ENCODE data around the gene NR3C2. TPM values are rescaled to one million over a fixed set of nuclear protein-coding genes. Genes with fewer than 3 reads are reported as not detected.

The NR3C2 gene
- total RNA-seq, 1 experiment from 2014 or later = 0.16 TPM

DNA sequence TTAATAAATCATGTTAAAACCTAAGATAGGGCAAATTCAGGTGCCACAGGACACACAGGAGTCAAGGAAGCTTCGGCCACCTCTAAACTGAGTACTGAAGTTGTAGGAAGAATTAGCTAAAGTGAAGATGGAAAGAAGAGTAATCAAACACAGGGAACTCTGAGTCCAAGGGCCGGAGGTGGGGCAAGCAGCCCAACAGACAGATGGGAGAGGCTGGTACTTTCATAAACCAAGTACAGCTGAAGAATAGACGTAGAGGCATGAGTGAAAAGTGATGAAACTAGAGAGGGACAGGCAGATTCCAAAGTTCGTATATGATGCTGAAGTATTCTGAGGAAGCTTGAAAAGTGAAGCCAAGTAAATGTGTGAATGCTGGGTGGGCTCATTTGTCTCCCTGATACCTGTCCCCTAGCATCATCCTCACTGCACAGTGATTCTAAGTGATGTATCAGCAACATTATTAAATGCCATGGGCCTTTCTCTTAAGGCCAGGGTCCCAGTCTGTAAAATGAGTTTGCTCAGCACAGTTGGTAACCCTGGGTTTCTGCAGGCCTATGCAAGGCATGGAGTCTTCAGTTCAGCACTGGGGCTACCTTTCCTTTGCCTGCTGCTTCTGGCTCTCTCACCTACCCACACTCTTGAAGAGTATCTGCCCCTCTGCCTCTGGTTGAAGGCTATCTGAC, 203.3 kb downstream of the NR3C2 start:
- no peak for DNase-seq
- no peak overlapping the region for H3K4me3 ChIP-seq (ENCODE audit: low read depth, low read length)
- H3K9me3 ChIP-seq = no peaks in the 10 kb centered on the region
- POLR2A ChIA-PET = no interaction called here
- Mint-ChIP-seq H3K4me1 (ENCODE audit: low read depth, unreplicated experiment) (peaks cover 6% of the 10 kb centered on the region), H3K9me3 (ENCODE audit: unreplicated experiment) (no peaks in the 10 kb centered on the region), H3K4me3 (ENCODE audit: unreplicated experiment) (no peak overlapping the region), H3K27ac (ENCODE audit: unreplicated experiment) (no peak overlapping the region), H3K27me3 (ENCODE audit: insufficient read depth, unreplicated experiment) (no peaks in the 10 kb centered on the region), H3K36me3 (ENCODE audit: insufficient read depth, unreplicated experiment) (no peaks in the 10 kb centered on the region)
- intact Hi-C loops (cut with micrococcal nuclease; ENCODE audit: unreplicated experiment) = no loop called here
- CTCF ChIA-PET = no interaction called here
- no peaks in the 10 kb centered on the region for H3K27me3 ChIP-seq (replicated peaks; ENCODE audit: control insufficient read depth, insufficient read depth, low read length)
- TF ChIP-seq, protein P1, sequence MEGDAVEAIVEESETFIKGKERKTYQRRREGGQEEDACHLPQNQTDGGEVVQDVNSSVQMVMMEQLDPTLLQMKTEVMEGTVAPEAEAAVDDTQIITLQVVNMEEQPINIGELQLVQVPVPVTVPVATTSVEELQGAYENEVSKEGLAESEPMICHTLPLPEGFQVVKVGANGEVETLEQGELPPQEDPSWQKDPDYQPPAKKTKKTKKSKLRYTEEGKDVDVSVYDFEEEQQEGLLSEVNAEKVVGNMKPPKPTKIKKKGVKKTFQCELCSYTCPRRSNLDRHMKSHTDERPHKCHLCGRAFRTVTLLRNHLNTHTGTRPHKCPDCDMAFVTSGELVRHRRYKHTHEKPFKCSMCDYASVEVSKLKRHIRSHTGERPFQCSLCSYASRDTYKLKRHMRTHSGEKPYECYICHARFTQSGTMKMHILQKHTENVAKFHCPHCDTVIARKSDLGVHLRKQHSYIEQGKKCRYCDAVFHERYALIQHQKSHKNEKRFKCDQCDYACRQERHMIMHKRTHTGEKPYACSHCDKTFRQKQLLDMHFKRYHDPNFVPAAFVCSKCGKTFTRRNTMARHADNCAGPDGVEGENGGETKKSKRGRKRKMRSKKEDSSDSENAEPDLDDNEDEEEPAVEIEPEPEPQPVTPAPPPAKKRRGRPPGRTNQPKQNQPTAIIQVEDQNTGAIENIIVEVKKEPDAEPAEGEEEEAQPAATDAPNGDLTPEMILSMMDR (IDR thresholded peaks at IDR 0.05; ENCODE audit: insufficient read depth in 1 of 2, low read depth in 1 of 2, low read length in 1 of 2, severe bottlenecking in 1 of 2, unreplicated experiment in 1 of 2) = no peak
- no peaks in the 10 kb centered on the region for H3K36me3 ChIP-seq (ENCODE audit: control insufficient read depth, insufficient read depth, low read length)
- no peaks in the 10 kb centered on the region for H3K4me1 ChIP-seq
- no TSS peak for BruUV-seq (replicated peaks)

DNA sequence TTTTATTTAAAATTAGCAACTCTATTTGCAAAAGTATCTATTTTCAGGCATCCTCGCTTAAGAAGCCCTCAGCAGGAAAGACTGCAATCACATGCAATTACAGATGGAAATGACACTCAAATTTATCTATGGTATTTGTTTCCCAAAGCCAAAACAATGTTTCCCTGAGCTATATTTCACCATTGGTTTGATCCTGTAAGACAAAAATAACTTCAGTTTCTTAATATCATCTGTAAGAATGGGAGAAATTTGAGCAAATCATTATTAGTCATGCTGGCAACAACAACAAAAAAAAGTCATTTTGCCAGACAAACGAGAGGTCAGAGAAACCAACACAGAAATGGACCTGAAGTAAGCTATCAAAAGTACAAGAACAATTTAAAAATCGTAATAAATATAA, 204.1 kb downstream of the NR3C2 start:
- no peaks in the 10 kb centered on the region for H3K9me3 ChIP-seq
- H3K36me3 Mint-ChIP-seq (ENCODE audit: insufficient read depth, unreplicated experiment) = no peaks in the 10 kb centered on the region
- no peaks in the 10 kb centered on the region for H3K27me3 ChIP-seq (replicated peaks; ENCODE audit: control insufficient read depth, insufficient read depth, low read length)
- TF ChIP-seq, protein P1 (IDR thresholded peaks at IDR 0.05; ENCODE audit: insufficient read depth in 1 of 2, low read depth in 1 of 2, low read length in 1 of 2, severe bottlenecking in 1 of 2, unreplicated experiment in 1 of 2) = no peak
- POLR2A ChIA-PET = no interaction called here
- H3K9me3 Mint-ChIP-seq (ENCODE audit: unreplicated experiment) = no peaks in the 10 kb centered on the region
- no peaks in the 10 kb centered on the region for H3K27me3 Mint-ChIP-seq (ENCODE audit: insufficient read depth, unreplicated experiment)
- no peak overlapping the region for H3K4me3 ChIP-seq (ENCODE audit: low read depth, low read length)
- H3K4me1 Mint-ChIP-seq (ENCODE audit: low read depth, unreplicated experiment) = peaks cover 6% of the 10 kb centered on the region
- CTCF ChIA-PET = no interaction called here
- H3K4me3 Mint-ChIP-seq (ENCODE audit: unreplicated experiment) = no peak overlapping the region
- intact Hi-C loops (cut with micrococcal nuclease; ENCODE audit: unreplicated experiment) = no loop called here
- H3K36me3 ChIP-seq (ENCODE audit: control insufficient read depth, insufficient read depth, low read length) = no peaks in the 10 kb centered on the region
- DNase-seq = no peak
- H3K4me1 ChIP-seq = no peaks in the 10 kb centered on the region
- H3K27ac Mint-ChIP-seq (ENCODE audit: unreplicated experiment) = no peak overlapping the region
- BruUV-seq (replicated peaks) = no TSS peak

DNA sequence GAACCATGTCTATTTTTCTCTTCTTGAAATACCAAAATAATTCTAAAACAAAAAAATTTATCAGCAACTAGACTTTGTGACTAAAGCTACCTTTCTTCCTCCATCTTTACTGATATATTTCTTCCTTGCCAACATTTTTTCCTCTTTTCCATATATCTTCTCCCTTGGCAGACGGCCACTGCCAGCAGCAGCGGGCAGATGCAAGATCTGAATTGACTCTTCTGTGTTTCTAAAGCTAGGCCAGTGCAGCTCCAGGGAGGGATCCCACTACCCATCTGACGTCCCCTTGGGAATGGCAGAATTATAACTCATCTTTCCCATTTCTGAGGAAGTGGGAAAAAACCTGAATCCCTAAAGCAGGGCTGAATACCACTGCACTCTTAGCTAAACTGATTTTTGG, 206.4 kb downstream of the NR3C2 start:
- H3K9me3 Mint-ChIP-seq (ENCODE audit: unreplicated experiment) = no peaks in the 10 kb centered on the region
- H3K4me3 ChIP-seq (ENCODE audit: low read depth, low read length) = no peak overlapping the region
- H3K4me1 ChIP-seq = no peaks in the 10 kb centered on the region
- H3K27me3 Mint-ChIP-seq (ENCODE audit: insufficient read depth, unreplicated experiment) = peaks cover 2% of the 10 kb centered on the region
- TF ChIP-seq, protein P1 (IDR thresholded peaks at IDR 0.05; ENCODE audit: insufficient read depth in 1 of 2, low read depth in 1 of 2, low read length in 1 of 2, severe bottlenecking in 1 of 2, unreplicated experiment in 1 of 2) = no peak
- no peaks in the 10 kb centered on the region for H3K9me3 ChIP-seq
- no peaks in the 10 kb centered on the region for H3K27me3 ChIP-seq (replicated peaks; ENCODE audit: control insufficient read depth, insufficient read depth, low read length)
- peaks cover 6% of the 10 kb centered on the region for H3K4me1 Mint-ChIP-seq (ENCODE audit: low read depth, unreplicated experiment)
- no peaks in the 10 kb centered on the region for H3K36me3 ChIP-seq (ENCODE audit: control insufficient read depth, insufficient read depth, low read length)
- BruUV-seq (replicated peaks) = no TSS peak
- ChIA-PET CTCF (no interaction called here), POLR2A (no interaction called here)
- no peak overlapping the region for H3K27ac Mint-ChIP-seq (ENCODE audit: unreplicated experiment)
- H3K36me3 Mint-ChIP-seq (ENCODE audit: insufficient read depth, unreplicated experiment) = no peaks in the 10 kb centered on the region
- intact Hi-C loops (cut with micrococcal nuclease; ENCODE audit: unreplicated experiment) = no loop called here
- no peak for DNase-seq
- no peak overlapping the region for H3K4me3 Mint-ChIP-seq (ENCODE audit: unreplicated experiment)
